Measurements from ENCODE around the gene EXOC5. TPM values are rescaled to one million over a fixed set of nuclear protein-coding genes. Genes with fewer than 3 reads are reported as not detected.
"Not testable (repeated sequence)": the region's sequence is repeated elsewhere in the genome, so short reads cannot be mapped to it uniquely, and the experiment has no call there.

The EXOC5 gene
- total RNA-seq, 1 experiment from 2014 or later = 69.8 TPM

DNA sequence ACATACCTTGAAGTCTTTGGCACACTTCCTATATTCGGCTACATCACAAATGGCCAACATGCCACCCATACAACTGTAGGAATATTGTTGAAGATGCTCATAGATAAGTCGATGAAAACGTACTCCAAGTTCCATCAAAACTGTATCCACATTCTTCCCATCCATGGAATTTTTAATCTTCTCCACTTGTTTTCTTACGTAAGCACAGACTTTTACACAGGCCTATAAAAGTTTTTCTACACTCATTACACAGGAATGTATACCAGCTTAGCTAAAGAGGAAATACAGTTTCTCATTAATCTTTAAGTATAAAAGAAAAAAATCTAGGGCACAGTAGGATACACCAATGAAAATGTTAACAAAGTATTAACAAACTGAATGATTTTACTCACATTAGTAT, 59.1 kb downstream of the EXOC5 start:
- no TSS peak for BruUV-seq (replicated peaks)
- no peak for DNase-seq
- Histone ChIP-seq H3K36me3 (ENCODE audit: control insufficient read depth, insufficient read depth, low read length) (no peaks in the 10 kb centered on the region), H3K4me1 (no peaks in the 10 kb centered on the region), H3K27me3 (replicated peaks; ENCODE audit: control insufficient read depth, insufficient read depth, low read length) (no peaks in the 10 kb centered on the region), H3K9me3 (no peaks in the 10 kb centered on the region), H3K4me3 (ENCODE audit: low read depth, low read length) (no peak overlapping the region)
- POLR2A ChIA-PET = no interaction called here
- Mint-ChIP-seq H3K36me3 (ENCODE audit: insufficient read depth, unreplicated experiment) (peaks cover 37% of the 10 kb centered on the region), H3K27me3 (ENCODE audit: insufficient read depth, unreplicated experiment) (no peaks in the 10 kb centered on the region), H3K9me3 (ENCODE audit: unreplicated experiment) (no peaks in the 10 kb centered on the region), H3K4me1 (ENCODE audit: low read depth, unreplicated experiment) (no peaks in the 10 kb centered on the region), H3K27ac (ENCODE audit: unreplicated experiment) (no peak overlapping the region), H3K4me3 (ENCODE audit: unreplicated experiment) (no peak overlapping the region)
- intact Hi-C loops (cut with micrococcal nuclease; ENCODE audit: unreplicated experiment) = no loop called here
- CTCF ChIA-PET = no interaction called here
- TF ChIP-seq CTCF (IDR thresholded peaks at IDR 0.05; ENCODE audit: insufficient read depth in 1 of 2, low read depth in 1 of 2, low read length in 1 of 2, severe bottlenecking in 1 of 2, unreplicated experiment in 1 of 2) = no peak

- H3K36me3 ChIP-seq (ENCODE audit: control insufficient read depth, insufficient read depth, low read length) = no peaks in the 10 kb centered on the region
- H3K27ac Mint-ChIP-seq (ENCODE audit: unreplicated experiment) = no peak overlapping the region
- CTCF ChIA-PET = no interaction called here
These were observed 62.8 kb downstream of the EXOC5 start for GRCh38 chr14:57205938-57206337.

GRCh38 chr14:57202672-57203071, 66.0 kb downstream of the EXOC5 start:
- CTCF ChIA-PET = not testable (repeated sequence)

More at GRCh38 chr14:57205938-57206337, 62.8 kb downstream of the EXOC5 start:
- Histone ChIP-seq H3K4me1 (no peaks in the 10 kb centered on the region), H3K4me3 (ENCODE audit: low read depth, low read length) (no peak overlapping the region), H3K27me3 (replicated peaks; ENCODE audit: control insufficient read depth, insufficient read depth, low read length) (no peaks in the 10 kb centered on the region), H3K9me3 (no peaks in the 10 kb centered on the region)
- H3K36me3 Mint-ChIP-seq (ENCODE audit: insufficient read depth, unreplicated experiment) = peaks cover 17% of the 10 kb centered on the region
- no peaks in the 10 kb centered on the region for H3K4me1 Mint-ChIP-seq (ENCODE audit: low read depth, unreplicated experiment)
- no peak overlapping the region for H3K4me3 Mint-ChIP-seq (ENCODE audit: unreplicated experiment)
- H3K9me3 Mint-ChIP-seq (ENCODE audit: unreplicated experiment) = no peaks in the 10 kb centered on the region
- DNase-seq = no peak
- no peaks in the 10 kb centered on the region for H3K27me3 Mint-ChIP-seq (ENCODE audit: insufficient read depth, unreplicated experiment)
- TF ChIP-seq CTCF (IDR thresholded peaks at IDR 0.05; ENCODE audit: insufficient read depth in 1 of 2, low read depth in 1 of 2, low read length in 1 of 2, severe bottlenecking in 1 of 2, unreplicated experiment in 1 of 2) = no peak
- POLR2A ChIA-PET = no interaction called here
- intact Hi-C loops (cut with micrococcal nuclease; ENCODE audit: unreplicated experiment) = no loop called here
- no TSS peak for BruUV-seq (replicated peaks)

More at GRCh38 chr14:57202672-57203071, 66.0 kb downstream of the EXOC5 start:
- BruUV-seq (replicated peaks); H3K36me3 ChIP-seq (ENCODE audit: control insufficient read depth, insufficient read depth, low read length); DNase-seq; H3K9me3 ChIP-seq; POLR2A ChIA-PET; H3K4me1 Mint-ChIP-seq (ENCODE audit: low read depth, unreplicated experiment); H3K9me3 Mint-ChIP-seq (ENCODE audit: unreplicated experiment); H3K4me3 ChIP-seq (ENCODE audit: low read depth, low read length); H3K4me1 ChIP-seq; H3K27me3 ChIP-seq (replicated peaks; ENCODE audit: control insufficient read depth, insufficient read depth, low read length); H3K27ac Mint-ChIP-seq (ENCODE audit: unreplicated experiment); H3K36me3 Mint-ChIP-seq (ENCODE audit: insufficient read depth, unreplicated experiment); H3K27me3 Mint-ChIP-seq (ENCODE audit: insufficient read depth, unreplicated experiment); H3K4me3 Mint-ChIP-seq (ENCODE audit: unreplicated experiment): not testable (repeated sequence)
- intact Hi-C loops (cut with micrococcal nuclease; ENCODE audit: unreplicated experiment) = loop anchor here (5.0 kb wide), 1 partner anchor 115 kb away; no protein-coding TSS in a partner anchor
- TF ChIP-seq CTCF (IDR thresholded peaks at IDR 0.05; ENCODE audit: insufficient read depth in 1 of 2, low read depth in 1 of 2, low read length in 1 of 2, severe bottlenecking in 1 of 2, unreplicated experiment in 1 of 2) = peak in 1 of 2 experiments; percentile 23
